ENCODE results near the gene ZSWIM1.

The ZSWIM1 gene

GRCh38 chr20:45905505-45906079, 24.6 kb downstream of the ZSWIM1 start:
- H3K79me2 ChIP-seq (ENCODE audit: control insufficient read depth, insufficient read depth, low read length) = peaks cover 3% of the 10 kb centered on the region
- no peak overlapping the region for H3K4me3 ChIP-seq (ENCODE audit: low read length)
- peaks cover 6% of the 10 kb centered on the region for H3K79me1 ChIP-seq (ENCODE audit: low read length)
- no peak overlapping the region for H3K4ac ChIP-seq (ENCODE audit: low read depth, low read length)
- no peak overlapping the region for H2BK5ac ChIP-seq (ENCODE audit: low read length)
- no peak overlapping the region for H3K9ac ChIP-seq (ENCODE audit: low read length)
- no peak overlapping the region for H4K8ac ChIP-seq (ENCODE audit: low read depth, low read length)
- no peak overlapping the region for H2AK5ac ChIP-seq (ENCODE audit: low read length)
- no peak overlapping the region for H3K18ac ChIP-seq (ENCODE audit: low read length)
- H3K4me1 ChIP-seq (ENCODE audit: control insufficient read depth, low read depth, low read length) = no peaks in the 10 kb centered on the region
- DNase-seq = peak; percentile 23
- H3K56ac ChIP-seq (ENCODE audit: low read length) = no peak overlapping the region
- H4K5ac ChIP-seq (ENCODE audit: low read length) = no peak overlapping the region
- no peak overlapping the region for H3K4me2 ChIP-seq (ENCODE audit: low read length)
- H3K27ac ChIP-seq (ENCODE audit: low read depth, low read length) = no peak overlapping the region
- H3K23ac ChIP-seq (ENCODE audit: low read length) = no peak overlapping the region
- H2BK120ac ChIP-seq (ENCODE audit: low read depth, low read length) = no peak overlapping the region
- H3K27me3 ChIP-seq (ENCODE audit: insufficient read depth, low read length, poor library complexity) = no peaks in the 10 kb centered on the region
- WGBS (ENCODE audit: extremely low coverage, insufficient coverage, low lambda C conversion rate) = no CpG with 5 or more reads among the region's 8 CpGs
- H2BK15ac ChIP-seq (replicated peaks; ENCODE audit: low read depth) = no peak overlapping the region
- peaks cover 24% of the 10 kb centered on the region for H3K36me3 ChIP-seq (ENCODE audit: control insufficient read depth, insufficient read depth, low read length)

- no CpG with 5 or more reads among the region's 17 CpGs for WGBS (ENCODE audit: extremely low coverage, insufficient coverage, low lambda C conversion rate)
- H2BK120ac ChIP-seq (ENCODE audit: low read depth, low read length) = no peak overlapping the region
- H3K36me3 ChIP-seq (ENCODE audit: control insufficient read depth, insufficient read depth, low read length) = peaks cover 18% of the 10 kb centered on the region
These were observed 26.4 kb downstream of the ZSWIM1 start for GRCh38 chr20:45907219-45907948.

GRCh38 chr20:45908084-45908483, 27.1 kb downstream of the ZSWIM1 start:
- H3K36me3 ChIP-seq (ENCODE audit: control insufficient read depth, insufficient read depth, low read length) = peaks cover 16% of the 10 kb centered on the region
- H2BK5ac ChIP-seq (ENCODE audit: low read length) = no peak overlapping the region
- no peak for DNase-seq
- no peak overlapping the region for H2BK15ac ChIP-seq (replicated peaks; ENCODE audit: low read depth)
- no peaks in the 10 kb centered on the region for H3K27me3 ChIP-seq (ENCODE audit: insufficient read depth, low read length, poor library complexity)
- H3K27ac ChIP-seq (ENCODE audit: low read depth, low read length) = no peak overlapping the region
- no peak overlapping the region for H4K8ac ChIP-seq (ENCODE audit: low read depth, low read length)
- peaks cover 2% of the 10 kb centered on the region for H3K4me1 ChIP-seq (ENCODE audit: control insufficient read depth, low read depth, low read length)
- H2BK120ac ChIP-seq (ENCODE audit: low read depth, low read length) = no peak overlapping the region
- H3K79me2 ChIP-seq (ENCODE audit: control insufficient read depth, insufficient read depth, low read length) = peaks cover 3% of the 10 kb centered on the region
- H3K79me1 ChIP-seq (ENCODE audit: low read length) = peaks cover 6% of the 10 kb centered on the region
- no peak overlapping the region for H3K56ac ChIP-seq (ENCODE audit: low read length)
- H3K18ac ChIP-seq (ENCODE audit: low read length) = no peak overlapping the region
- no peak overlapping the region for H3K4me3 ChIP-seq (ENCODE audit: low read length)
- no peak overlapping the region for H3K4me2 ChIP-seq (ENCODE audit: low read length)
- no peak overlapping the region for H3K4ac ChIP-seq (ENCODE audit: low read depth, low read length)
- no peak overlapping the region for H4K5ac ChIP-seq (ENCODE audit: low read length)
- H2AK5ac ChIP-seq (ENCODE audit: low read length) = no peak overlapping the region
- no peak overlapping the region for H3K23ac ChIP-seq (ENCODE audit: low read length)
- WGBS (ENCODE audit: extremely low coverage, insufficient coverage, low lambda C conversion rate) = no CpG with 5 or more reads among the region's 2 CpGs
- no peak overlapping the region for H3K9ac ChIP-seq (ENCODE audit: low read length)

More at GRCh38 chr20:45907219-45907948, 26.4 kb downstream of the ZSWIM1 start:
- Histone ChIP-seq H3K79me2 (ENCODE audit: control insufficient read depth, insufficient read depth, low read length) (peaks cover 3% of the 10 kb centered on the region), H2AK5ac (ENCODE audit: low read length) (no peak overlapping the region), H4K8ac (ENCODE audit: low read depth, low read length) (no peak overlapping the region), H3K4me1 (ENCODE audit: control insufficient read depth, low read depth, low read length) (peaks cover 1% of the 10 kb centered on the region), H3K4me3 (ENCODE audit: low read length) (no peak overlapping the region), H3K27me3 (ENCODE audit: insufficient read depth, low read length, poor library complexity) (no peaks in the 10 kb centered on the region), H4K5ac (ENCODE audit: low read length) (no peak overlapping the region), H3K23ac (ENCODE audit: low read length) (no peak overlapping the region), H2BK15ac (replicated peaks; ENCODE audit: low read depth) (no peak overlapping the region), H3K18ac (ENCODE audit: low read length) (no peak overlapping the region), H3K9ac (ENCODE audit: low read length) (no peak overlapping the region), H3K56ac (ENCODE audit: low read length) (no peak overlapping the region), H3K4me2 (ENCODE audit: low read length) (no peak overlapping the region), H2BK5ac (ENCODE audit: low read length) (no peak overlapping the region), H3K79me1 (ENCODE audit: low read length) (peaks cover 6% of the 10 kb centered on the region), H3K27ac (ENCODE audit: low read depth, low read length) (no peak overlapping the region), H3K4ac (ENCODE audit: low read depth, low read length) (no peak overlapping the region)
- DNase-seq = no peak

GRCh38 chr20:45909336-45909808, 28.3 kb downstream of the ZSWIM1 start:
- WGBS (ENCODE audit: extremely low coverage, insufficient coverage, low lambda C conversion rate) = 100% methylated on average over 1 of the region's 12 CpGs
- Histone ChIP-seq H4K8ac (ENCODE audit: low read depth, low read length) (no peak overlapping the region), H3K18ac (ENCODE audit: low read length) (no peak overlapping the region), H3K4me3 (ENCODE audit: low read length) (no peak overlapping the region), H2BK15ac (replicated peaks; ENCODE audit: low read depth) (no peak overlapping the region), H2AK5ac (ENCODE audit: low read length) (no peak overlapping the region), H3K56ac (ENCODE audit: low read length) (no peak overlapping the region), H2BK120ac (ENCODE audit: low read depth, low read length) (no peak overlapping the region), H4K5ac (ENCODE audit: low read length) (no peak overlapping the region), H3K27me3 (ENCODE audit: insufficient read depth, low read length, poor library complexity) (no peaks in the 10 kb centered on the region), H3K4me1 (ENCODE audit: control insufficient read depth, low read depth, low read length) (peaks cover 2% of the 10 kb centered on the region), H3K27ac (ENCODE audit: low read depth, low read length) (no peak overlapping the region), H2BK5ac (ENCODE audit: low read length) (no peak overlapping the region), H3K4ac (ENCODE audit: low read depth, low read length) (no peak overlapping the region), H3K4me2 (ENCODE audit: low read length) (no peak overlapping the region), H3K9ac (ENCODE audit: low read length) (no peak overlapping the region), H3K79me1 (ENCODE audit: low read length) (peaks cover 6% of the 10 kb centered on the region), H3K36me3 (ENCODE audit: control insufficient read depth, insufficient read depth, low read length) (peaks cover 16% of the 10 kb centered on the region), H3K79me2 (ENCODE audit: control insufficient read depth, insufficient read depth, low read length) (peaks cover 3% of the 10 kb centered on the region), H3K23ac (ENCODE audit: low read length) (no peak overlapping the region)
- no peak for DNase-seq

- no CpG with 5 or more reads among the region's 22 CpGs for WGBS (ENCODE audit: extremely low coverage, insufficient coverage, low lambda C conversion rate)
- Histone ChIP-seq H2BK120ac (ENCODE audit: low read depth, low read length) (no peak overlapping the region), H3K27me3 (ENCODE audit: insufficient read depth, low read length, poor library complexity) (no peaks in the 10 kb centered on the region), H3K27ac (ENCODE audit: low read depth, low read length) (no peak overlapping the region), H3K36me3 (ENCODE audit: control insufficient read depth, insufficient read depth, low read length) (peaks cover 13% of the 10 kb centered on the region), H3K4me1 (ENCODE audit: control insufficient read depth, low read depth, low read length) (peaks cover 2% of the 10 kb centered on the region), H3K79me2 (ENCODE audit: control insufficient read depth, insufficient read depth, low read length) (peaks cover 3% of the 10 kb centered on the region), H3K18ac (ENCODE audit: low read length) (no peak overlapping the region), H2BK15ac (replicated peaks; ENCODE audit: low read depth) (no peak overlapping the region), H3K4ac (ENCODE audit: low read depth, low read length) (no peak overlapping the region), H3K4me2 (ENCODE audit: low read length) (no peak overlapping the region), H4K8ac (ENCODE audit: low read depth, low read length) (no peak overlapping the region), H3K56ac (ENCODE audit: low read length) (peak overlapping the region; percentile 25), H3K9ac (ENCODE audit: low read length) (no peak overlapping the region), H2AK5ac (ENCODE audit: low read length) (no peak overlapping the region), H2BK5ac (ENCODE audit: low read length) (no peak overlapping the region), H3K23ac (ENCODE audit: low read length) (no peak overlapping the region), H3K79me1 (ENCODE audit: low read length) (peaks cover 6% of the 10 kb centered on the region), H3K4me3 (ENCODE audit: low read length) (no peak overlapping the region), H4K5ac (ENCODE audit: low read length) (no peak overlapping the region)
- DNase-seq = no peak
These were observed 29.0 kb downstream of the ZSWIM1 start for GRCh38 chr20:45909817-45910669.
